Right cardiac atrium (tissue), 5 donors: ENCODE measurements around the gene ARFGEF3. TPM values are rescaled to one million over a fixed set of nuclear protein-coding genes. Genes with fewer than 3 reads are reported as not detected.

ENCODE experiments used
- ATAC-seq, 2 donors: fragments of 200-7000 bp; cut with Tn5 transposase; one replicate each; pipeline versions ENCODE4 v1.8.0 to v1.9.1; 2020; ENCODE audit warnings: moderate library complexity in 2 of 2, mild to moderate bottlenecking in 1 of 2
- DNase-seq, 3 donors: peaks; one replicate each; pipeline ENCODE4 v3.0.0-alpha.2; 2020
- H3K27ac ChIP-seq: one replicate; pipeline ENCODE4 v1.5.1; 2013; ENCODE audit warnings: mild to moderate bottlenecking, low read length, control low read depth, moderate library complexity
- H3K27me3 ChIP-seq: one replicate; pipeline ENCODE4 v1.6.1; 2013; ENCODE audit not compliant: control insufficient read depth, insufficient read depth
- H3K4me1 ChIP-seq: one replicate; pipeline ENCODE4 v1.6.1; 2013; ENCODE audit warnings: low read length; ENCODE audit not compliant: control insufficient read depth, insufficient read depth
- H3K4me3 ChIP-seq: one replicate; pipeline ENCODE4 v1.5.1; 2013; ENCODE audit warnings: low read length, control low read depth
- H3K9me3 ChIP-seq: one replicate; pipeline ENCODE4 v1.6.1; 2013; ENCODE audit warnings: low read length; ENCODE audit not compliant: control insufficient read depth
- WGBS: extraction: QIAGEN DNeasy Blood & Tissue Kit; methylation state at CpG from one replicate; pipeline ENCODE4 v1.1.7; 2013; 5-methylcytosine and 5-hydroxymethylcytosine counted together
- intact Hi-C, 4 donors: fragments of 100-400 bp; cut with DNase I; formaldehyde crosslinking; loops; one replicate each; pipeline versions ENCODE4 v1.11.0 to v1.14.0; 2022 to 2023
- polyA plus RNA-seq: library from polyadenylated mRNA; stranded (reverse); fragments of 200-250 nt; gene quantifications from one replicate; pipeline ENCODE4 v1.2.3, GENCODE V29; 2013
- total RNA-seq, 4 donors: library from RNA; stranded (reverse); fragmentation: NEBNext Ultra II Directional; extraction: Animal tissue kit (Norgen Biotek cat#: 25700); gene quantifications; one replicate each; pipeline ENCODE4 v1.2.1, GENCODE V29; 2021
- donor health status: healthy with polysubstance abuse.
- donor health status: DM: no; HTN: yes; CAD: no.
- donor health status: DM: no; HTN: no; CAD: no.
- donor health status: DM: no; HTN: yes; CAD: no; lungs with severe emphysema.
- donor health status: DM: yes; HTN: yes; CAD: no.

The ARFGEF3 gene
- total and polyA plus RNA-seq, 5 donors = 0.63 to 2.0 (median 1.5) TPM

DNA sequence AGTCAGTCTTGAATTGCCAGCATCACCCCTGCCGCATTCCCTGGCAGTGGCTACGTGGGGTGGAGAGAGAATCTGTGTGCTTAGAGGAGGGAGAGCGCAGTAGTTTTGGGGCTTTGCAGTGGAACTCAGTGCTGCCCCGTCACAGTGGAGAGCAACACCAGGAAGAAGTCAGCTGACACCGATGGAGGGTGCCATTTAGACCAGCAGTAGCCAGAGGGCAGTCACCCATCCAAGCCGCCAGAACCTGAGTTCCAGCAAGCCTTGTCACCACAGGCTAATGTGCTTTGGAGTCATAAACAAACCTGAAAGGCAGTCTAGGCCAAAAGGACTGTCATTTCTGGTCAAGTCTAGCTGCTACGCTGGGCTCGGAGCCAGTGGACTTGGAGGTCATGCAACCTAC, 32.5 kb upstream of the ARFGEF3 start:
- ATAC-seq = no peak
- Histone ChIP-seq H3K4me3 (no peak overlapping the region), H3K27ac (no peak overlapping the region), H3K4me1 (peaks cover 2% of the 10 kb centered on the region), H3K9me3 (no peaks in the 10 kb centered on the region), H3K27me3 (no peaks in the 10 kb centered on the region)
- 85% methylated on average over 8 of the region's 8 CpGs for WGBS
- peak in 1 of 3 donors; percentile 18 for DNase-seq
- intact Hi-C loops = loop anchor here in 1 of 4 donors (10.0 kb wide), 1 partner anchor 386 kb away; no protein-coding TSS in a partner anchor

DNA sequence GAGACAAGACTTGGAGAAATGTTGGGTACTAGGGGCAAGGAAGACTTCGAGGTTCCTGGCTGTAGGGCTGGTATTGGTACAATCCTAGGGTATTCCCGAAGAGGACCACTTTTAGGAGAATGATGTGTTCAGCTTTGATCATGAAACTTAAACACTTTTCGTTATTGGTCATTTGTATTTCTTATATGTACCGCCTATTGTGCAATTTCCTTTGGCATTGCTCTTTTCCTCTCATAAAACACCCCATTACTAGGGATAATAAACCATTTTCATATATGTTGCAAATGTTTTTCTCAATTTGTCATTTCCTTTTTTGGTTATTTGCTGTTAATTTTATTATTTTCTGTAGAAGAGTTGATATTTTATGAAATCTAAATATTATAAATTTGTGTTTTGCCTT, 18.9 kb upstream of the ARFGEF3 start:
- Histone ChIP-seq H3K4me1 (no peaks in the 10 kb centered on the region), H3K27me3 (peaks cover 2% of the 10 kb centered on the region), H3K4me3 (no peak overlapping the region), H3K9me3 (no peaks in the 10 kb centered on the region), H3K27ac (no peak overlapping the region)
- ATAC-seq (no peak), DNase-seq (no peak)
- intact Hi-C loops = no loop called here
- WGBS = 86% methylated on average over 4 of the region's 4 CpGs

DNA sequence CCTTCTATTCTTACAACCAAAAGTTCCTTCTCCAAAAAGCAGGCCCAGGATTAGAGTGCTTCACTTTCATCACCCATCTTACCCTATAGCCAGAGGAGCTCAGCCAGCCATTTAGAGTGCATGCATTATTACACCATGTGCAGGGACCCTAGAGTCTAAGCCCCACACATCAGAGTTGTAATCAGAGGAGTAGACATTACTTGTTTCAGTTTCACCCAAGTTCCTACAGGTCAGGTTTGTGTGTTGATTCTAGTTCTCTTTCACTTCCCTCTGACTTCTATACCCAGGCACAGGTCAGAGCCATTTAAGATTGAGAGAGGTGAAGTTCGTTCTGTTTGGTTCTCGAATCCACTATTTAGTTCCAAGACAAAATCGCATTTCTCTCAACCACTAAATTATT, 16.3 kb upstream of the ARFGEF3 start:
- ATAC-seq = no peak
- DNase-seq = no peak
- 88% methylated on average over 3 of the region's 3 CpGs for WGBS
- Histone ChIP-seq H3K4me3 (no peak overlapping the region), H3K27me3 (no peaks in the 10 kb centered on the region), H3K4me1 (no peaks in the 10 kb centered on the region), H3K9me3 (no peaks in the 10 kb centered on the region), H3K27ac (no peak overlapping the region)
- intact Hi-C loops = no loop called here

DNA sequence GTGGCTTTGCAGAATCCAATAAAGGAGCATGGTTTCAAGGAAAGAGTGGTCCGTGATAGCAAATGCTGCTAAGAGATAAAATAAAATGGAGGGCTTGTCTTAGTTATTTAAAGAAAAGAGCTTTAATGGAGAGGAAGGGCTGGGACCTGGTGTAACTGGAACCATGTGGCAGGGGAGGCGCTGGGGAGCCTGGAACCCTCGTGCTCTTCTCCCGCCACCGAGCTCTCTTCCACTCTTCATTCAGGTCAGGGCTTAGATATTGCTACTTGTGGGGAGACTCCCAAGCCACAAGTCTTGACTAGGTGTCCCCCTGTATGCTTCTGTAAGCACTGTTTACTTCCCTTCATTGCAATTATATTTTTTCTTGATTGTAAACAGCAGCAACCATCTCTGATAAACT, 15.2 kb upstream of the ARFGEF3 start:
- H3K27me3 ChIP-seq = no peaks in the 10 kb centered on the region
- no peaks in the 10 kb centered on the region for H3K4me1 ChIP-seq
- 83% methylated on average over 5 of the region's 5 CpGs for WGBS
- no peak overlapping the region for H3K4me3 ChIP-seq
- H3K27ac ChIP-seq = no peak overlapping the region
- H3K9me3 ChIP-seq = no peaks in the 10 kb centered on the region
- intact Hi-C loops = no loop called here
- DNase-seq (no peak), ATAC-seq (no peak)

DNA sequence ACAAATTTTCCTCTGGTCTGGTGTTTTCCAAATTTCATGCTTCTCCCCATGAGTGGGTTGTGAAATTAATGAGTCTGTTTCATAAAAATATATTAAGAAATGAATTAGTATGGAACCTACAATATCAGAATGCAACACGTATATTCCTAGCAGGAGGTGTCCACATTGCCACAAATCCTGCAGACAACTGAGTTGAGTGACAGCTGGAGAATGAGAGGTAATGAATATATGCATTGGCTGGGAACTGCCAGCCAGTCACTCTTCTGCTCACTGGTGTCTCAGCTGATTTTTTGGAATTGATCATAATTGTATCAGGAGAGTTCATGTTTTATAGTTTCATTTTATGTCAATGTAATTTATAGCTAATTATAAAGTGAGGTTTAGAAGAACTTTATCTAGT, 6.3 kb upstream of the ARFGEF3 start:
- Histone ChIP-seq H3K9me3 (no peaks in the 10 kb centered on the region), H3K4me3 (no peak overlapping the region), H3K27ac (no peak overlapping the region), H3K4me1 (no peaks in the 10 kb centered on the region), H3K27me3 (peaks cover 3% of the 10 kb centered on the region)
- no peak for ATAC-seq
- intact Hi-C loops = no loop called here
- WGBS = 66% methylated on average over 1 of the region's 1 CpG
- no peak for DNase-seq

DNA sequence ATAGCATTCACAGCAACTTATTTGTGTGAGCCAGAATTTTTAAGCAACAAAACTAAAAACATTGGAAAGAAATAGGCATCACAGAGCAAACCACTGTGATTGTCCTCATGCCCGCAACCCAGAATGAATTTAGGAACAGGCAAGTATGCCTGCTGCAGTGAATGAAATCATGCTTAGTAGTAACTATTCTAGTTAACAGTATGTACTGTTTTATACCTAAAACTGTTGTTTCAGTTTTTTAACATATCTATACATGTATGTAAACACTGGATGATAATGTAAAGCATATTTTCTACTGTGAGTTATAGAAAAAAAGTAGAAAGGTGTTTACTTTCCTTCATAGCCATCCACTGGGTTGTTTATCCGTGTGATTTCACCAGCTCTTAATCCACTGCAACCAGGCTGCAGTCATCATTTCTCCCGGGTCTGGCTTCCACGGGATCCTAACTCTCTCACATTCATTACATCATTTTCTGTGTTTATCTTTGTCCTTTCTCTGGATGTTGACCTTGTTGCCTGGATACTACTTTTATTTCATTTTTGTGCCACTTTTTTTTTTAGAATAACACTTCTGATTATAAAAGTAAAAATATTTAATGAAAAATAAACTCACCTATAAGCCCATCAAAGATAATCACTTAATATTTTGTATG, 3.6 kb upstream of the ARFGEF3 start:
- Histone ChIP-seq H3K27me3 (peaks cover 3% of the 10 kb centered on the region), H3K4me3 (no peak overlapping the region), H3K27ac (no peak overlapping the region), H3K9me3 (no peaks in the 10 kb centered on the region), H3K4me1 (no peaks in the 10 kb centered on the region)
- DNase-seq = no peak
- intact Hi-C loops = no loop called here
- no peak for ATAC-seq
- 46% methylated on average over 4 of the region's 4 CpGs for WGBS

DNA sequence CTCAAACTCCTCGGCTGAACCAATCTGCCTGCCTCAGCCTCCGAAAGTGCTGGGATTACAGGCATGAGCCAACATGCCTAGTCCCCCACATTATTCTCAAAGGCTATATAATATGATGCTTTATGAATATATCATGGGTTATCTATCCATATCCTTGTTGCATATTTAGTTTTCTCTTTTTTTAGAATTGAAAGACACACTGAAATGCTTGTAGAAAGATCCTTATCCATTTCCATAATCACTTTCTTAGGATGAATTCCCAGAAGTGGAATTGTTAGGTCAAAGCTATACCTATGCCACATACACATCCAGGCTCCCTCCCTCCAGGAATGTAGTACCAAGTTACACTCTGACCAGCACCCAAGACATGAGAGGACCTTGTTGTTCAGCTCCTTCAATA, 2.5 kb upstream of the ARFGEF3 start:
- no peak overlapping the region for H3K27ac ChIP-seq
- H3K4me1 ChIP-seq = no peaks in the 10 kb centered on the region
- H3K27me3 ChIP-seq = peaks cover 3% of the 10 kb centered on the region
- 92% methylated on average over 2 of the region's 2 CpGs for WGBS
- intact Hi-C loops = no loop called here
- H3K4me3 ChIP-seq = no peak overlapping the region
- no peak for ATAC-seq
- H3K9me3 ChIP-seq = no peaks in the 10 kb centered on the region
- DNase-seq = no peak

DNA sequence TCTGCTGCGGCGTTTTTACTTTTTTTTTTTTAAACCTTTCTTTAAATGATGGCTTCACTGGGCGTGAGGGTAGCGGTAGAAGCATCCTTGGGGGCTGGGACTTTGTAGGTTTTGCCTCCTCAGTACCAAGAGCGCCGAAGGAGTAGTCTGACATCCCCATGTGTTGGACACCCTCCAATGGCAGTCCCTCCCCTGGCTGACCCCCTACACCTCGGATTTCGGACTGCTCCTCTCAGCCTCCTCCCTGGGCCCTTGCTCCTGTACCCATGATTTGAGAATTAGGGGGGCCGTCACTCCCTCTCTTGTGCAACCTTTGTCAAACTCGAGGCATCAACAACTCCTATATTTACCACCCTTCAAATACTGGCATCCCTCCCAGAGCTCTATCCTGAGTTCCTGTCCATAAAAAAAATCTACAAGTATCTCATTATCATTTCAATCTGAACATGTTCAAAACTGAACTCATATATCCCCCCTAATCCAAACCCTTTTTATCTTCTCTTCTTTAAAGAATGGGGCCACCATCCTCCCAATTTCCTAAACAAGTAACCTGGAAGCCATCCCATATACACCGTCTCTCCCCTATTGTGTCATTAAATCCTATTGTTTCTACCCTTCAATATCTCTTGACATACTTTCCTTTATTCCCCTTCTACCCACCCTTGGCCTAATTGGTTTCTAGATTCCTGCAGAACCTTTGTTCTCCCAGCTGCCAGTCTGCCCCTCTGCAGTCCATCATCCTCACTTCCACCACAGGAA, 1.2 kb upstream of the ARFGEF3 start:
- no peak for ATAC-seq
- Histone ChIP-seq H3K4me3 (no peak overlapping the region), H3K27ac (no peak overlapping the region), H3K9me3 (no peaks in the 10 kb centered on the region), H3K4me1 (no peaks in the 10 kb centered on the region), H3K27me3 (no peaks in the 10 kb centered on the region)
- WGBS = 75% methylated on average over 11 of the region's 11 CpGs
- no peak for DNase-seq
- intact Hi-C loops = no loop called here

DNA sequence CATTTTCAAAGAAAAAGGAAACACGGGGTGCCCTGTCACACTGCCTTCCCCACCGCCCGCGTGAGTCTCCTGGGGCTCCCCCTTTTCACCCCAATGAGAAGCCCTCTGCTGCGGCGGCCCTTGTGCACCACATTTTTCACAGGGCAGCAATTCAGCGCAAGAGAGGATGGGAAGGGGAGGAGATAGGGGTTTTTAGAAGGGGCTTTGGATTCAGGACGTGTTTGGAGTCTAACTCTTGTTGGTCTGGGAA, 726 bp upstream of the ARFGEF3 start:
- Histone ChIP-seq H3K27ac (no peak overlapping the region), H3K4me3 (peak overlapping the region; percentile 61), H3K27me3 (no peaks in the 10 kb centered on the region), H3K9me3 (no peaks in the 10 kb centered on the region), H3K4me1 (no peaks in the 10 kb centered on the region)
- ATAC-seq (no peak), DNase-seq (no peak)
- 20% methylated on average over 8 of the region's 8 CpGs for WGBS
- intact Hi-C loops = no loop called here

DNA sequence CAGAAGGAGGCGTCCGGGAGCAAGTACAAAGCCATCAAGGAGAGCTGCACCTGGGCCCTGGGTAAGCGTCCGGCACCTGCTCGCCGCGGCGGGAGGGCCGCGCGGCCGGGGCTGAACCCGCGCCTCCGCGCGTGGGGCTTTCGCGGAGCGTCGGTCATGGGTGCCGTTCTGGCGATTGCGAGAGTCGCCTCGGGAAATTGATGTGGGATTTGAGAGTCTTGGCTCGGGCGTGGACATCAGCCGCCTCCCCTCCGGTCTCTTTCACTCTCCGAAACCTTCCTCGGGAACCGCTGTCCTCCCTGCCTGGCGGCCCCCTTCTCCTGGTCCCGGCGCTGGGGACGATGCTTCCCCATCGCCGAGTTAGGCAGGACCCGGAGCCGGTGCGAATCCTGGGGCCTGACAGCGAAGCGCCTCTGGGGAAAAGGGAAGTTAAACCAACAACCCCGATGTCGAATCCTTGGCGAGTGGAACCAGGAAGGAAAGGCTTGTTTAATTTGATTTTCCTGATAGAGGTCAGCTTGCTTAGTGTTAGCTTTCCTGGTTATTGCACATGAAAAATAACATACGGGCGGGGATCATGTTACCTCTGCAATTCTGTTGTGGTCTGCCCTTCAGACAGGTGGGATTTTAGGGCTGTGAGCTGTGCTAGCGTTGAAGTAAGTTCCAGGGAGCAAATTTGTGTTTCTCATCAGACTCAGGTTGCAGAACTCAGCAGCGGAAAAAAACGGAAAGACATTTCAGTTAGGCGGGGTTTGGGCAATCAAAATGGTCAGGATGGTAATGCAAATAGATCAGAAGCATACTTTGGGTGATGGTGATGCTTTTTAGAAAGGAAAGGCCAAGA, 594 bp downstream of the ARFGEF3 start:
- no peaks in the 10 kb centered on the region for H3K4me1 ChIP-seq
- peak in 1 of 3 donors; percentile 45 for DNase-seq
- H3K4me3 ChIP-seq = peak overlapping the region; percentile 61
- ATAC-seq = peak; percentile 25 to 39
- H3K27ac ChIP-seq = no peak overlapping the region
- no peaks in the 10 kb centered on the region for H3K27me3 ChIP-seq
- intact Hi-C loops = no loop called here
- H3K9me3 ChIP-seq = no peaks in the 10 kb centered on the region
- WGBS = 5% methylated on average over 53 of the region's 53 CpGs

DNA sequence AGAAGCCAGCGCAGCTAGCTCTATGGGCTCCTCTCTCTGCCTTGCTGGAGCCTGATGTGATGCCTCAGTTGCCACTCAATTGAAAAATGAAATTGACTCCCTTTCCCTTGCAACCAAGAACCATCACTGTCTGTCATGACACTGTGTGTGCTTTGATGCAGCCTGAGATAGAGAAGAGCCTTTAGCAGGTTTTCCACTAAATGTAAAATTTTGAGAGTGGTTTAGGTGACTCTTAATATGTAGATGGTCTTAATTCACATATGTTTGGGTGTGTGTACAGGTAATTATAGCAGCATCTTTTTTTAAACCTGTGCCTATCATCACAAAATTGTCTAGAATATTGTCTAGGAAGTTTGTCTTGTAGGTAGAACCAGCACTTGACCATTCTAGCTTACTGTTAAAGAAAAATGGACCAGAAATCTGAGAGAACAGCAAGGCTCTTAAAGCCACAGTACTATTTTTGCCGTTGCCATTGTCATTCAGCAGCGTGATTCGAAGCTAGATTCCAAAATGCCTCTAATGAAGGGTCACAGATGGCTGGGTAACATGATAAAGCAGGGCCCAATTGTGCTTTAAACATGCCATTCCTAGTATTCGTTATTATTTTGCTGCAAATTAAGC, 1.3 kb downstream of the ARFGEF3 start:
- no peaks in the 10 kb centered on the region for H3K9me3 ChIP-seq
- H3K27me3 ChIP-seq = no peaks in the 10 kb centered on the region
- intact Hi-C loops = no loop called here
- 77% methylated on average over 5 of the region's 5 CpGs for whole genome bisulfite sequencing
- DNase-seq (no peak), ATAC-seq (no peak)
- H3K4me1 ChIP-seq = no peaks in the 10 kb centered on the region
- H3K27ac ChIP-seq = no peak overlapping the region
- no peak overlapping the region for H3K4me3 ChIP-seq
